HG02798 (cell line): ENCODE results near the gene C11orf54.
"Not testable (repeated sequence)": the region's sequence is repeated elsewhere in the genome, so short reads cannot be mapped to it uniquely, and the experiment has no call there.

ENCODE experiments used
- ATAC-seq: cut with Tn5 transposase; IDR thresholded peaks from one replicate; pipeline ENCODE4 v1.9.1; 2021; ENCODE audit warnings: mild to moderate bottlenecking; ENCODE audit not compliant: unreplicated experiment, poor library complexity

C11orf54 gene

DNA sequence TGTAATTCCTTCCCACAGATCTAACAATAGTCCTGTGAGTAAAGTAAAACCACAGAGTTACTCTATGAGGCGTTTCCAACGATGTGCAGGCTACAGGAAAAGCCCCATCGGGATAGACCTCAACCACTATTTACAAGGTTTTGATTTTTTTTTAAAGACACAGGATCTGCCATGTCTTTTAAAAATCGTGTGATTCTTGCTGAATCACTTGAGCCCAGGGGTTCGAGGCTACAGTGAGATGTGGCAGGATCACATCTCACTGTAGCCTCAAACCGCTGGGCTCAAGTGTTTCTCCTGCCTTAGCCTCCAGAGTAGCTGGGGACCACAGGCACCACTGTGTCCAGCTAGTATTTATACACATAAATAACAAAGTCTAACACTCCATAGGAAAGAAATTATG, 8.0 kb upstream of the C11orf54 start:
- no peak for ATAC-seq

DNA sequence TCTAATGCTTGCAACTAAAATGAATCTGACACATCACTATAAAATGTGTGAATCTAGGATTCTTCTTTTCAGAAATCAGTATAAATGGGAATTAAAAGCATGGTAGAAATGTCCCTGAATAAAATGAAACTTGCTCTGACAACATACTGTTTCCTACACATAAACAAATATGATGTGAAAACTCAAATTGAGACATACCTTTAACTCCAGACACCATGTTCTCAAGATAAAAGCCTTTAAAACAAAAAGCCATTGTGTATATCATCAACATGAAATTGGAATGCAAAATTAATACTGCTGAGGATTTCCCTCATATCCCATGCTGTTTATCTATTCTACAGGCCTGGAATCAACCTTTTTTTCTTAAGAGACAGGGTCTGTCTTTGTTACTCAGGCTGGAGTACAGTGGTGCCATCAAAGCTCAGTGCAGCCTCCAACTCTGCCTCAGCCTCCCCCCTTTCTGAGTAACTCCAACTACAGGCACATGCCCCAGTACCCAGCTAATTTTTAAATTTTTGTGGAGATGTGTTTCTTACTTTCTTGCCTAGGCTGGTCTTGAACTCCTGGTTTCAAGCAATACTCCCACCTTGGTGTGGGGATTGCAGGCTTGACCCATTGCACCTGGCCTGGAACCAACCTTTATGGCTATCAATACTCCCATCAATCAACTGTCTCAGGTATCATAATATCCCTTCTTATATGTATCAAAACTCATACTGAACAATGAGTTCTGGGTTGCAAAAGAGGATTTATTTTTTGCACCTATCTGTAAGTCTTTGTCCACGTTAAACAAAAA, 6.8 kb upstream of the C11orf54 start:
- ATAC-seq, result no peak

DNA sequence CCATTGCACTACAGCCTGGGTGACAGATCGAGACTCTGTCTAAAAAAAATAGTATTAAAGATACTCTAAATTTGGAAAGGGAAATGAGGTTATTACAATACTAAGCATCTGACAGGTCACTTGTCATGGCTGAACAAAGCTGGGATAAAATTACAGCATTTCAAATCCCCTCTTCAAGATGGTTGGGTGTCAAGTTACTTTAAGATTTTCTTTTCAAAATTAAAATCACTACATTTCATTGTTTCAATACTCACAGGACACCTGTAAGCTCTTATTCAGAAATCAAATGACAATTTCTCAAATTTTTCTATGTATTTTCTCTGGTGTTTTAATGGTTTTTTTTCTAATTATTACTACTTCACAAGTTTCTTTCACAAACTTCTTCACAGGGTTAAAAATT, 5.8 kb upstream of the C11orf54 start:
- no peak for ATAC-seq

GRCh38 chr11:93736129-93736528, 5.3 kb upstream of the C11orf54 start:
- ATAC-seq, result no peak

- ATAC-seq, result no peak
These were observed 3.4 kb upstream of the C11orf54 start for GRCh38 chr11:93737904-93738612.

- ATAC-seq, result no peak
These were observed 2.8 kb upstream of the C11orf54 start for GRCh38 chr11:93738647-93739081.

- ATAC-seq, result peak; percentile 9
These were observed 1.3 kb upstream of the C11orf54 start for GRCh38 chr11:93740031-93740729.

DNA sequence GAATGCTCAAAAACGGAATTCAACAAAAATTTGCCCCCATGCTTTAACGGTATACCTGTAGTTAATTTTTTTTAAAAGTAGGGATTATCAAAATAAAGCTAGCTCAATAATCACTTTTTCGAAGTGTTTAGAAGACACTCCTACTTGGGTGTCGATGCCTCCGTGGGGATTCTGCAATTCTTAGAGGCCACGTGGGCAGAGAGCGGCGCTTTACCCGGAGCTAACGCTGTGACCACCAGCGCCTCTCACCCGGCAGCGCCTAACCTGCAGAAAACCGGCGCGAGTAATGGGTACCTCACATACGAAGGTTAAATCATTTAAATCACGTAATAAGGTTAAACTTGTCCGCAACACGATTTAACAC, 760 bp upstream of the C11orf54 start:
- ATAC-seq, result peak; percentile 42

GRCh38 chr11:93741882-93742226, 382 bp downstream of the C11orf54 start:
- ATAC-seq, result peak; percentile 8

- ATAC-seq, result no peak
These were observed 1.8 kb downstream of the C11orf54 start for GRCh38 chr11:93743291-93743690.

DNA sequence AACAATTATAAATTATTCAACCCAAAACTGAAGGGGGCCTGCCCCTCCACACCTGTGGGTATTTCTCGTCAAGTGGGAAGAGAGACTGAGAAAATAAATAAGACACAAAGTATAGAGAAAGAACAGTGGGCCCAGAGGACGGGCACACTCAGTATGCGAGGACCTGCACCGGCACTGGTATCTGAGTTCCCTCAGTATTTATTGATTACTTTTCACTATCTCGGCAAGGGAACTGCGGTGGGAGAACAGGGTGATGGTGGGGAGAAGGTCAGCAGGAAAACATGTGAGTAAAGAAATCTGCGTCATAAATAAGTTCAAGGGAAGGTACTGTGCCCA, 3.2 kb downstream of the C11orf54 start:
- ATAC-seq, result no peak

- ATAC-seq, result not testable (repeated sequence)
These were observed 3.7 kb downstream of the C11orf54 start for GRCh38 chr11:93745005-93745755.

DNA sequence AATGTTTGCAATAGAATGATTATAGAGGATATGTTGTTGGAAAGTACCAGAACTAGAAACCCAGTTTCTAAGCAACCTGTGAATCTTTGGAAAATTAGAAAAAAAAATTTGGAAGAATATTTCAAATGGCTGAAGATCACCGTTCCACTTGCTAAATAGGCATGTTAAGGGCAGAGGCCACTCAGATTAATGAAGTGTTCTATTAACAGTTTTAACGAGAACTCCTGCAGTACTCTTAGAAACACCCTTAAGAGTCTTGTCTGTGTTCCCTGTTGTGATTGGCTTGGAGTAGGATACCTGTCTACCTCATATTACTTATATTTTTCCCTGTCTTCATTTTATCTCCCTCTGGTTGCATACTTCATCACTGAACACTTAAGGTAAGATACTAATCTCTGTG, 4.6 kb downstream of the C11orf54 start:
- no peak for ATAC-seq

DNA sequence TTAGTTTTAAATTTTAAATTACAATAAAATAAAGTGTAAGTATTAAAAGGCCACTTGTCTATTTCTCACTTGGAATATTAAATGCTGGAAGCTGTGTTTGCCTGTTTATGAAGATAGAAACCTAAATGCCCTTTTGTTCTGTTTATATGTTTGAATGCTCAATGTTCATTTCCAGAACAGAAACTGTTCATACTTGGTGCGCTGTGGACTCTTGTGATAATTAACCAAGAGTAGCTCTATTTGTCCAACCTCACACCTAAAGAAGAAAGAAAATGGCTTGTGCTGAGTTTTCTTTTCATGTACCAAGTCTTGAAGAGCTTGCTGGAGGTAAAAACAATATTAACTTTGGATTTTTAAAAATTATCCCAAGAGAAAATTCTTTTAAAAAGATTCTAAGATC, 5.7 kb downstream of the C11orf54 start:
- peak; percentile 85 for ATAC-seq

GRCh38 chr11:93751001-93751400, 9.5 kb downstream of the C11orf54 start:
- no peak for ATAC-seq

- ATAC-seq, result no peak
These were observed 11.8 kb downstream of the C11orf54 start for GRCh38 chr11:93753241-93753640.

DNA sequence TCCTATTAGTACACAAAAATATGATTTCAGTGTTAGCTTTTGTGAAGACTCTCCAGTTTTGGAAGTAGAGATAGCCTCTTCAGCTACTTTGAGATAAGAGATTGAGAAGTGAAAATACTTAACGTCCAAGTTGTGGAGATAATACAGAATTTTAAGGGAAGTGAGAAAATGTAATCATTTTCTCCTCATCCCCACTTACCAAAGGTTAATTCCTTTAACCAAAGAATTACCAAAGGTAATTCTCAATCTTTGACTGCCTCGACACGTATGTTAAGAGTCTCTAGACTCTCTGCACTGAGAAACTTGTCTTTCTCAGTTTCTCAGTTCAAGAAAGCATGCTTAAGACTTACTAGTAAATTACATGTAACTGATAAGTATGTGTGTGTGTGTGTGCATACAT, 15.3 kb downstream of the C11orf54 start:
- no peak for ATAC-seq

DNA sequence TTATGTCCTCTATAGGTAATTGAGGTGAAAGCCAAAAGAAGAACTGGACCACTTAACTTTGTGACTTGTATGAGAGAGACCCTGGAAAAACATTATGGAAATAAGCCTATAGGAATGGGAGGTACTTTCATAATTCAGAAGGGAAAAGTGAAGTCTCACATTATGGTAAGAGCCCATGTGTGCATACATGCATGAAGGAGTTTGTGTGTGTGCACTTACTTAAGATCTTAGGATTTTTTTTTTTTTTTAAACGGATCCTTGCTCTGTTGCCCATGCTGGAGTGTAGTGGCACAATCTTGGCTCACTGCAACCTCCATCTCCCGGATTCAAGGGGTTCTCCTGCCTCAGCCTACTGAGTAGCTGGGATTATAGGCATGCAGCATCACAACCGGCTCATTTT, 15.8 kb downstream of the C11orf54 start:
- ATAC-seq, result no peak

GRCh38 chr11:93757924-93758865, 16.7 kb downstream of the C11orf54 start:
- no peak for ATAC-seq

DNA sequence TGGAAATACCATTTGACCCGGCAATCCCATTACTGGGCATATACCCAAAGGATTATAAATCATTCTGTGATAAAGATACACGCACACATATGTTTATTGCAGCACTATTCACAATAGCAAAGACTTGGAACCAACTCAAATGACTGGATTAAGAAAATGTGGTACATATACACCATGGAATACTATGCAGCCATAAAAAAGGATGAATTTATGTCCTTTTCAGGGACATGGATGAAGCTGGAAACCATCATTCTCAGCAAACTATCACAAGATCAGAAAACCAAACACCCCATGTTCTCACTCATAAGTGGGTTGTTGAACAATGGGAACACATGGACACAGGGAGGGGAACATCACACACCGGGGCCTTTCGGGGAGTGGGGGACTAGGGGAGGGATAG, 17.7 kb downstream of the C11orf54 start:
- ATAC-seq, result not testable (repeated sequence)
